Caco-2 (cell line): ENCODE data around the gene HDAC4. TPM values are rescaled to one million over a fixed set of nuclear protein-coding genes. Genes with fewer than 3 reads are reported as not detected.

Source experiments
- BruUV-seq: library from RNA; stranded (reverse); fragments of 400-500 nt; replicated peaks from 2 replicates; lab custom pipeline; 2021; lab: Mats Ljungman, UMichigan
- CTCF ChIA-PET: fragments of 300-600 bp; sonication (Branson Sonifier 250); formaldehyde crosslinking; loops from one replicate; lab custom pipeline; 2022; ENCODE audit warnings: antibody characterized with exemption; lab: Charles Lee
- POLR2A ChIA-PET: fragments of 300-600 bp; sonication (Branson Sonifier 250); formaldehyde crosslinking; loops from one replicate; lab custom pipeline; 2022; ENCODE audit warnings: antibody characterized with exemption; lab: Charles Lee
- DNase-seq, 2 experiments: peaks; one replicate each; pipeline versions ENCODE4 v3.0.0 to v3.0.0-alpha.2; 2020 to 2022
- H3K27me3 ChIP-seq: replicated peaks from 2 replicates; pipeline ENCODE4 v1.6.0; 2011; ENCODE audit warnings: low read length; ENCODE audit not compliant: control insufficient read depth, insufficient read depth
- H3K36me3 ChIP-seq: 2 replicates; pipeline ENCODE4 v1.5.1; 2011; ENCODE audit warnings: low read length; ENCODE audit not compliant: control insufficient read depth, insufficient read depth
- H3K4me1 ChIP-seq: fragments of 250-450 bp; sonication (Bioruptor Pico); 2 replicates; pipeline ENCODE4 v1.5.1; 2020; ENCODE audit warnings: mild to moderate bottlenecking
- H3K4me3 ChIP-seq: 2 replicates; pipeline ENCODE4 v1.5.1; 2011; ENCODE audit warnings: low read depth, mild to moderate bottlenecking, control low read depth, low read length
- H3K9me3 ChIP-seq: fragments of 250-450 bp; sonication (Bioruptor Pico); 2 replicates; pipeline ENCODE4 v1.5.1; 2020; ENCODE audit warnings: mild to moderate bottlenecking, moderate library complexity
- H3K27ac Mint-ChIP-seq: one replicate; pipeline ENCODE4 v1.8.0; 2022; ENCODE audit warnings: mixed read lengths; ENCODE audit not compliant: unreplicated experiment
- H3K27me3 Mint-ChIP-seq: one replicate; pipeline ENCODE4 v1.8.0; 2022; ENCODE audit warnings: mixed read lengths; ENCODE audit not compliant: insufficient read depth, unreplicated experiment
- H3K36me3 Mint-ChIP-seq: one replicate; pipeline ENCODE4 v1.8.0; 2022; ENCODE audit warnings: mild to moderate bottlenecking, mixed read lengths; ENCODE audit not compliant: insufficient read depth, unreplicated experiment
- H3K4me1 Mint-ChIP-seq: one replicate; pipeline ENCODE4 v1.8.0; 2022; ENCODE audit warnings: low read depth, mixed read lengths; ENCODE audit not compliant: unreplicated experiment
- H3K4me3 Mint-ChIP-seq: one replicate; pipeline ENCODE4 v1.8.0; 2022; ENCODE audit warnings: mild to moderate bottlenecking, moderate library complexity, mixed read lengths; ENCODE audit not compliant: unreplicated experiment
- H3K9me3 Mint-ChIP-seq: one replicate; pipeline ENCODE4 v1.8.0; 2022; ENCODE audit warnings: mixed read lengths; ENCODE audit not compliant: unreplicated experiment
- intact Hi-C: fragments of 100-400 bp; cut with micrococcal nuclease; formaldehyde crosslinking; loops from one replicate; pipeline ENCODE4 v1.10.0; 2022; ENCODE audit not compliant: unreplicated experiment
- total RNA-seq: library from RNA; stranded (reverse); gene quantifications from 2 replicates; pipeline ENCODE4 v1.2.3, GENCODE V29; 2022
- TF ChIP-seq, protein P1 (sequence below), 2 experiments: fragments of 200-600 bp in 1 of 2; IDR thresholded peaks; 1 replicate in 1 of 2; 2 replicates in 1 of 2; pipeline versions ENCODE4 v1.5.1 to v1.8.0; 2011 to 2022; ENCODE audit warnings: antibody characterized with exemption in 1 of 2, control low read depth in 1 of 2, inconsistent platforms in 1 of 2, low read depth in 1 of 2, low read length in 1 of 2, mild to moderate bottlenecking in 1 of 2, moderate library complexity in 1 of 2; ENCODE audit not compliant: insufficient read depth in 1 of 2, severe bottlenecking in 1 of 2, unreplicated experiment in 1 of 2

Gene HDAC4
- total RNA-seq, 1 experiment from 2014 or later, result 15.5 TPM

- H3K27ac Mint-ChIP-seq, result no peak overlapping the region
- Histone ChIP-seq H3K4me1 (no peaks in the 10 kb centered on the region), H3K27me3 (no peaks in the 10 kb centered on the region), H3K36me3 (no peaks in the 10 kb centered on the region), H3K9me3 (no peaks in the 10 kb centered on the region), H3K4me3 (no peak overlapping the region)
- ChIA-PET CTCF (no interaction called here), POLR2A (no interaction called here)
- no peaks in the 10 kb centered on the region for H3K27me3 Mint-ChIP-seq
- no peaks in the 10 kb centered on the region for H3K4me1 Mint-ChIP-seq
- intact Hi-C loops, result loop anchor here (10.0 kb wide), 1 partner anchor 117 kb away; no protein-coding TSS in a partner anchor
- no TSS peak for BruUV-seq
- TF ChIP-seq, protein P1, sequence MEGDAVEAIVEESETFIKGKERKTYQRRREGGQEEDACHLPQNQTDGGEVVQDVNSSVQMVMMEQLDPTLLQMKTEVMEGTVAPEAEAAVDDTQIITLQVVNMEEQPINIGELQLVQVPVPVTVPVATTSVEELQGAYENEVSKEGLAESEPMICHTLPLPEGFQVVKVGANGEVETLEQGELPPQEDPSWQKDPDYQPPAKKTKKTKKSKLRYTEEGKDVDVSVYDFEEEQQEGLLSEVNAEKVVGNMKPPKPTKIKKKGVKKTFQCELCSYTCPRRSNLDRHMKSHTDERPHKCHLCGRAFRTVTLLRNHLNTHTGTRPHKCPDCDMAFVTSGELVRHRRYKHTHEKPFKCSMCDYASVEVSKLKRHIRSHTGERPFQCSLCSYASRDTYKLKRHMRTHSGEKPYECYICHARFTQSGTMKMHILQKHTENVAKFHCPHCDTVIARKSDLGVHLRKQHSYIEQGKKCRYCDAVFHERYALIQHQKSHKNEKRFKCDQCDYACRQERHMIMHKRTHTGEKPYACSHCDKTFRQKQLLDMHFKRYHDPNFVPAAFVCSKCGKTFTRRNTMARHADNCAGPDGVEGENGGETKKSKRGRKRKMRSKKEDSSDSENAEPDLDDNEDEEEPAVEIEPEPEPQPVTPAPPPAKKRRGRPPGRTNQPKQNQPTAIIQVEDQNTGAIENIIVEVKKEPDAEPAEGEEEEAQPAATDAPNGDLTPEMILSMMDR (IDR thresholded peaks at IDR 0.05; ENCODE audit: insufficient read depth in 1 of 2, low read depth in 1 of 2, low read length in 1 of 2, severe bottlenecking in 1 of 2, unreplicated experiment in 1 of 2), result no peak
- no peak overlapping the region for H3K4me3 Mint-ChIP-seq
- H3K36me3 Mint-ChIP-seq, result no peaks in the 10 kb centered on the region
- no peaks in the 10 kb centered on the region for H3K9me3 Mint-ChIP-seq
- no peak for DNase-seq
These were observed 123.3 kb downstream of the HDAC4 start for GRCh38 chr2:239277401-239278085.

DNA sequence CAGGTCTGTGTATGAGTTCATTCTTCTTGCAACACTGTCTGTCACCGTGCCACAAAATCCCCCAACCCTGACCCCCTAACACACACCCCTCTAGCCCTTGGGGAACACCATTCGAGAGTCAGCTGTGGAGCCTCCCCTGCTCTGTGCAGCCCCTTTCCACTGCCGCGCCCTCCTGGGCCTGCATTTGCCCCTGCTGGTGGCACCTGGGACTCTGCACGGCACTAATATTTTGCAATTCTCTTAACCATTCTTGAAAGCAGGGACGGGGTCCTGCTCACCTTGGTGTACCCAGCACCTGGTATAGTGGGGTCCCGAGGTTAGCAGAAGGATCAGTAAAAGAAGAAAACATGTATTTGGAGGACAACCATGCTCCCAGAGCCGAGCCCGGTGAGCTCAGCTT is 124.0 kb downstream of the HDAC4 start:
- DNase-seq, result no peak
- H3K27me3 Mint-ChIP-seq, result no peaks in the 10 kb centered on the region
- no peaks in the 10 kb centered on the region for H3K27me3 ChIP-seq
- ChIA-PET CTCF (no interaction called here), POLR2A (no interaction called here)
- H3K4me3 ChIP-seq, result no peak overlapping the region
- TF ChIP-seq, protein P1 (IDR thresholded peaks at IDR 0.05; ENCODE audit: insufficient read depth in 1 of 2, low read depth in 1 of 2, low read length in 1 of 2, severe bottlenecking in 1 of 2, unreplicated experiment in 1 of 2), result no peak
- H3K27ac Mint-ChIP-seq, result no peak overlapping the region
- H3K36me3 Mint-ChIP-seq, result no peaks in the 10 kb centered on the region
- H3K9me3 Mint-ChIP-seq, result no peaks in the 10 kb centered on the region
- H3K9me3 ChIP-seq, result no peaks in the 10 kb centered on the region
- H3K4me1 Mint-ChIP-seq, result no peaks in the 10 kb centered on the region
- no peaks in the 10 kb centered on the region for H3K4me1 ChIP-seq
- BruUV-seq, result no TSS peak
- no peak overlapping the region for H3K4me3 Mint-ChIP-seq
- H3K36me3 ChIP-seq, result no peaks in the 10 kb centered on the region
- intact Hi-C loops, result loop anchor here (10.0 kb wide), 1 partner anchor 118 kb away; no protein-coding TSS in a partner anchor

- Mint-ChIP-seq H3K36me3 (no peaks in the 10 kb centered on the region), H3K4me1 (no peaks in the 10 kb centered on the region), H3K9me3 (no peaks in the 10 kb centered on the region), H3K4me3 (no peak overlapping the region), H3K27ac (no peak overlapping the region), H3K27me3 (no peaks in the 10 kb centered on the region)
- BruUV-seq, result no TSS peak
- H3K27me3 ChIP-seq, result no peaks in the 10 kb centered on the region
- TF ChIP-seq, protein P1 (IDR thresholded peaks at IDR 0.05; ENCODE audit: insufficient read depth in 1 of 2, low read depth in 1 of 2, low read length in 1 of 2, severe bottlenecking in 1 of 2, unreplicated experiment in 1 of 2), result no peak
- no peaks in the 10 kb centered on the region for H3K9me3 ChIP-seq
- H3K36me3 ChIP-seq, result no peaks in the 10 kb centered on the region
- intact Hi-C loops, result loop anchor here (10.0 kb wide), 1 partner anchor 119 kb away; no protein-coding TSS in a partner anchor
- CTCF ChIA-PET, result no interaction called here
- H3K4me3 ChIP-seq, result no peak overlapping the region
- POLR2A ChIA-PET, result no interaction called here
- no peak for DNase-seq
- H3K4me1 ChIP-seq, result no peaks in the 10 kb centered on the region
These were observed 124.7 kb downstream of the HDAC4 start for GRCh38 chr2:239275847-239276831.
